D721Med (cell line): ENCODE results near the gene NUP93.

Experiments used
- DNase-seq: peaks from one replicate; pipeline ENCODE4 v3.0.0; 2011; ENCODE audit warnings: low spot score; ENCODE audit not compliant: insufficient read length
- FAIRE-seq: peaks from 2 replicates; lab custom pipeline; 2011; peaks lifted over from hg19 to GRCh38; lab: Jason Lieb, UNC
- CTCF ChIP-seq: IDR thresholded peaks from 2 replicates; pipeline ENCODE4 v1.5.1; 2012; ENCODE audit warnings: mild to moderate bottlenecking, control low read depth; ENCODE audit not compliant: insufficient read depth; ENCODE audit errors: missing control alignments

The NUP93 gene

GRCh38 chr16:56897026-56897799 lies 167.3 kb downstream of the NUP93 start:
- no peak for FAIRE-seq

GRCh38 chr16:56898847-56899246 lies 168.9 kb downstream of the NUP93 start:
- DNase-seq: no peak
- no peak for TF ChIP-seq CTCF
- FAIRE-seq: no peak

More at GRCh38 chr16:56897026-56897799, 167.3 kb downstream of the NUP93 start:
- DNase-seq: no peak
- no peak for TF ChIP-seq CTCF
